Neuronal stem cell (in vitro differentiated cells): ENCODE results near the gene KIDINS220.

Source experiments
- DNase-seq: peaks from one replicate; pipeline ENCODE4 v3.0.0-alpha.2; 2013; ENCODE audit warnings: low spot score
- H2AFZ ChIP-seq: one replicate; pipeline ENCODE4 v1.6.1; 2013; ENCODE audit warnings: mild to moderate bottlenecking, low read length, inconsistent platforms
- H2AK5ac ChIP-seq: 2 replicates; pipeline ENCODE4 v1.6.1; 2013; ENCODE audit warnings: low read depth, mild to moderate bottlenecking, inconsistent platforms, low read length, moderate library complexity, mixed read lengths
- H2BK120ac ChIP-seq: 2 replicates; pipeline ENCODE4 v1.6.1; 2013; ENCODE audit warnings: low read depth, mild to moderate bottlenecking, inconsistent platforms, low read length, moderate library complexity, mixed read lengths
- H2BK12ac ChIP-seq: one replicate; pipeline ENCODE4 v1.6.1; 2013; ENCODE audit warnings: low read length, inconsistent platforms
- H2BK15ac ChIP-seq: 2 replicates; pipeline ENCODE4 v1.6.1; 2013; ENCODE audit warnings: mild to moderate bottlenecking, low read length, inconsistent platforms, mixed read lengths
- H2BK5ac ChIP-seq: one replicate; pipeline ENCODE4 v1.6.1; 2013; ENCODE audit warnings: inconsistent platforms, mild to moderate bottlenecking, low read length, moderate library complexity
- H3K14ac ChIP-seq: one replicate; pipeline ENCODE4 v1.6.1; 2013; ENCODE audit warnings: low read length, inconsistent platforms
- H3K18ac ChIP-seq: 2 replicates; pipeline ENCODE4 v1.6.1; 2013; ENCODE audit warnings: low read length, inconsistent platforms
- H3K23ac ChIP-seq: 2 replicates; pipeline ENCODE4 v1.6.1; 2013; ENCODE audit warnings: low read depth, mild to moderate bottlenecking, mixed read lengths, low read length, inconsistent platforms; ENCODE audit not compliant: poor library complexity
- H3K27ac ChIP-seq: replicated peaks from 3 replicates; pipeline ENCODE4 v1.5.1; 2013; ENCODE audit warnings: low read length, inconsistent platforms
- H3K27me3 ChIP-seq, 3 experiments: 2 replicates each; pipeline ENCODE4 v1.6.1; 2013; ENCODE audit warnings: low read length in 3 of 3, mild to moderate bottlenecking in 2 of 3, inconsistent platforms in 1 of 3, low read depth in 1 of 3, mixed read lengths in 1 of 3, moderate library complexity in 1 of 3; ENCODE audit not compliant: control insufficient read depth in 3 of 3, insufficient read depth in 3 of 3
- H3K36me3 ChIP-seq, 2 donors: replicated peaks in 1 of 2; 2 replicates each; pipeline ENCODE4 v1.6.1; 2013; ENCODE audit warnings: low read length in 2 of 2; ENCODE audit not compliant: control insufficient read depth in 2 of 2, insufficient read depth in 2 of 2
- H3K4ac ChIP-seq: 2 replicates; pipeline ENCODE4 v1.6.1; 2013; ENCODE audit warnings: inconsistent platforms, mild to moderate bottlenecking, low read length, moderate library complexity
- H3K4me1 ChIP-seq, 2 donors: 1 replicate in 1 of 2; 2 replicates in 1 of 2; pipeline ENCODE4 v1.6.1; 2013; ENCODE audit warnings: low read length in 2 of 2, low read depth in 1 of 2; ENCODE audit not compliant: control insufficient read depth in 2 of 2, insufficient read depth in 1 of 2
- H3K4me2 ChIP-seq: one replicate; pipeline ENCODE4 v1.6.1; 2013; ENCODE audit warnings: mild to moderate bottlenecking, low read length, inconsistent platforms; ENCODE audit not compliant: insufficient read depth, poor library complexity, severe bottlenecking
- H3K4me3 ChIP-seq, 2 donors: 2 replicates each; pipeline ENCODE4 v1.5.1; 2013; ENCODE audit warnings: low read length in 2 of 2, mild to moderate bottlenecking in 2 of 2, inconsistent platforms in 1 of 2, moderate library complexity in 1 of 2
- H3K79me1 ChIP-seq: one replicate; pipeline ENCODE4 v1.6.1; 2013; ENCODE audit warnings: low read depth, mild to moderate bottlenecking, inconsistent platforms, low read length, moderate library complexity
- H3K9ac ChIP-seq: one replicate; pipeline ENCODE4 v1.6.1; 2013; ENCODE audit warnings: mild to moderate bottlenecking, low read depth, low read length, inconsistent platforms; ENCODE audit not compliant: poor library complexity
- H3K9me3 ChIP-seq, 2 donors: replicated peaks in 1 of 2; 2 replicates each; pipeline versions ENCODE3 to v1.6.1; 2013; ENCODE audit warnings: low read length in 2 of 2, mild to moderate bottlenecking in 2 of 2, inconsistent platforms in 1 of 2, low read depth in 1 of 2, mixed read lengths in 1 of 2, moderate library complexity in 1 of 2; ENCODE audit not compliant: control insufficient read depth in 2 of 2, insufficient read depth in 1 of 2
- H4K8ac ChIP-seq: one replicate; pipeline ENCODE4 v1.6.1; 2013; ENCODE audit warnings: low read depth, mild to moderate bottlenecking, inconsistent platforms, low read length, moderate library complexity
- H4K91ac ChIP-seq: one replicate; pipeline ENCODE4 v1.6.1; 2013; ENCODE audit warnings: low read length, low read depth, mild to moderate bottlenecking, inconsistent platforms; ENCODE audit not compliant: poor library complexity
- WGBS, 2 donors: extraction: QIAGEN DNeasy Blood & Tissue Kit; methylation state at CpG; one replicate each; pipeline ENCODE4 v1.1.7; 2013; ENCODE audit warnings: missing lambda C conversion rate in 2 of 2, mixed read lengths in 1 of 2; ENCODE audit not compliant: insufficient read length in 2 of 2, insufficient replicate concordance in 1 of 2; ENCODE audit errors: extremely low coverage in 2 of 2; 5-methylcytosine and 5-hydroxymethylcytosine counted together

The KIDINS220 gene

GRCh38 chr2:8840475-8841091 lies 3.2 kb upstream of the KIDINS220 start:
- no peak overlapping the region for H2BK15ac ChIP-seq
- H3K4me1 ChIP-seq = peaks cover 1 to 3% of the 10 kb centered on the region in 2 donors
- no CpG with 5 or more reads among the region's 12 CpGs for WGBS, 2 donors
- no peak overlapping the region for H4K8ac ChIP-seq
- no peak overlapping the region for H3K4me3 ChIP-seq
- no peak overlapping the region for H3K27ac ChIP-seq
- H4K91ac ChIP-seq = no peak overlapping the region
- no peak overlapping the region for H3K9ac ChIP-seq
- no peak overlapping the region for H3K4me2 ChIP-seq
- DNase-seq = no peak
- H3K36me3 ChIP-seq = no peaks in the 10 kb centered on the region
- H2AK5ac ChIP-seq = no peak overlapping the region
- H3K23ac ChIP-seq = no peak overlapping the region
- H3K27me3 ChIP-seq = no peaks in the 10 kb centered on the region
- H2BK120ac ChIP-seq = no peak overlapping the region
- H2AFZ ChIP-seq = no peak overlapping the region
- H3K18ac ChIP-seq = no peak overlapping the region
- no peak overlapping the region for H3K4ac ChIP-seq
- H2BK5ac ChIP-seq = peak overlapping the region; percentile 13
- peaks cover 3% of the 10 kb centered on the region for H3K79me1 ChIP-seq
- no peak overlapping the region for H2BK12ac ChIP-seq
- H3K14ac ChIP-seq = no peak overlapping the region
- no peaks in the 10 kb centered on the region for H3K9me3 ChIP-seq

GRCh38 chr2:8839189-8839965 lies 2.0 kb upstream of the KIDINS220 start:
- DNase-seq = no peak
- no peak overlapping the region for H2BK12ac ChIP-seq
- no CpG with 5 or more reads among the region's 5 CpGs for WGBS, 2 donors
- no peak overlapping the region for H2BK5ac ChIP-seq
- no peak overlapping the region for H3K4ac ChIP-seq
- no peak overlapping the region for H3K9ac ChIP-seq
- peaks cover 3% of the 10 kb centered on the region for H3K79me1 ChIP-seq
- no peak overlapping the region for H3K4me3 ChIP-seq
- no peak overlapping the region for H3K4me2 ChIP-seq
- H3K23ac ChIP-seq = no peak overlapping the region
- no peak overlapping the region for H2AK5ac ChIP-seq
- H3K9me3 ChIP-seq = no peaks in the 10 kb centered on the region
- no peak overlapping the region for H3K14ac ChIP-seq
- no peak overlapping the region for H3K27ac ChIP-seq
- no peak overlapping the region for H4K91ac ChIP-seq
- H3K36me3 ChIP-seq = no peaks in the 10 kb centered on the region
- peaks cover 1 to 3% of the 10 kb centered on the region in 2 donors for H3K4me1 ChIP-seq
- H2BK15ac ChIP-seq = no peak overlapping the region
- no peaks in the 10 kb centered on the region for H3K27me3 ChIP-seq
- no peak overlapping the region for H4K8ac ChIP-seq
- no peak overlapping the region for H3K18ac ChIP-seq
- H2AFZ ChIP-seq = no peak overlapping the region
- no peak overlapping the region for H2BK120ac ChIP-seq

- Histone ChIP-seq H2AK5ac (no peak overlapping the region), H3K9me3 (no peaks in the 10 kb centered on the region), H3K4ac (no peak overlapping the region), H4K8ac (no peak overlapping the region), H3K79me1 (peaks cover 3% of the 10 kb centered on the region), H3K27me3 (no peaks in the 10 kb centered on the region), H3K4me1 (peaks cover 1 to 3% of the 10 kb centered on the region in 2 donors), H2BK15ac (no peak overlapping the region), H2BK5ac (no peak overlapping the region), H3K4me2 (no peak overlapping the region), H2AFZ (peak overlapping the region; percentile 99), H3K14ac (no peak overlapping the region), H4K91ac (no peak overlapping the region), H3K4me3 (peak overlapping the region in 1 of 2 donors; percentile 95), H2BK120ac (no peak overlapping the region), H2BK12ac (no peak overlapping the region), H3K9ac (no peak overlapping the region), H3K27ac (no peak overlapping the region), H3K23ac (no peak overlapping the region), H3K36me3 (no peaks in the 10 kb centered on the region), H3K18ac (no peak overlapping the region)
- no peak for DNase-seq
- WGBS, 2 donors = no CpG with 5 or more reads among the region's 11 CpGs
Measured at GRCh38 chr2:8837795-8838140, 355 bp upstream of the KIDINS220 start.

- no peak for DNase-seq
Measured at GRCh38 chr2:8835279-8835678, 2.1 kb downstream of the KIDINS220 start.

More at GRCh38 chr2:8835279-8835678, 2.1 kb downstream of the KIDINS220 start:
- Histone ChIP-seq H2AFZ (no peak overlapping the region), H3K18ac (no peak overlapping the region), H3K79me1 (peaks cover 3% of the 10 kb centered on the region), H3K36me3 (no peaks in the 10 kb centered on the region), H3K9ac (no peak overlapping the region), H2BK5ac (no peak overlapping the region), H2AK5ac (no peak overlapping the region), H3K23ac (no peak overlapping the region), H4K91ac (no peak overlapping the region), H3K9me3 (no peaks in the 10 kb centered on the region), H3K4ac (no peak overlapping the region), H2BK15ac (no peak overlapping the region), H3K27ac (no peak overlapping the region), H4K8ac (no peak overlapping the region), H3K4me3 (no peak overlapping the region), H3K4me2 (no peak overlapping the region), H3K14ac (no peak overlapping the region), H2BK120ac (no peak overlapping the region), H3K27me3 (no peaks in the 10 kb centered on the region), H2BK12ac (no peak overlapping the region), H3K4me1 (peaks cover 6 to 13% of the 10 kb centered on the region in 2 donors)
